GM12801 (cell line): ENCODE results near the gene GPX1.

Source experiments
- TF ChIP-seq, protein P1 (sequence below): IDR thresholded peaks from one replicate; pipeline ENCODE4 v1.5.1; 2011; ENCODE audit warnings: control low read depth; ENCODE audit not compliant: insufficient read length; ENCODE audit errors: extremely low read depth

GPX1 gene

DNA sequence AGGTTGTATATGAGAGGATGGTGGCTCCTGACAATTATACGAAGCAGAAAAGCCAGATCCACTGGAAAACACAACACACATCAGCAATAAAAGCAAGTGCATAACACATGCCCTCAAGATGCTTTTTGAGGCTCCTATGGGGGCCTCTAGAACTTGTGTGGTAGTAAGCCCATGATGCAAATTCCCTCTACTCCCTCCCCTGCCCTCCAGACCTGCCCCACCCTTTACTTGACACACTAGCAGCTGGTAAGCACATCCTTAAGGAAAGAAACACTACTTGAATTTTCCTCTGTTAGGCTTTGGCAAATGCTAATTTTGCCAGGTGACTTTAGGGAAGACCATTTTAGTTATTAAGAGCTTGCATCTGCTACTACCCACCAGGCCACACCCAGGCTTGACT lies 47.5 kb downstream of the GPX1 start:
- TF ChIP-seq, protein P1, sequence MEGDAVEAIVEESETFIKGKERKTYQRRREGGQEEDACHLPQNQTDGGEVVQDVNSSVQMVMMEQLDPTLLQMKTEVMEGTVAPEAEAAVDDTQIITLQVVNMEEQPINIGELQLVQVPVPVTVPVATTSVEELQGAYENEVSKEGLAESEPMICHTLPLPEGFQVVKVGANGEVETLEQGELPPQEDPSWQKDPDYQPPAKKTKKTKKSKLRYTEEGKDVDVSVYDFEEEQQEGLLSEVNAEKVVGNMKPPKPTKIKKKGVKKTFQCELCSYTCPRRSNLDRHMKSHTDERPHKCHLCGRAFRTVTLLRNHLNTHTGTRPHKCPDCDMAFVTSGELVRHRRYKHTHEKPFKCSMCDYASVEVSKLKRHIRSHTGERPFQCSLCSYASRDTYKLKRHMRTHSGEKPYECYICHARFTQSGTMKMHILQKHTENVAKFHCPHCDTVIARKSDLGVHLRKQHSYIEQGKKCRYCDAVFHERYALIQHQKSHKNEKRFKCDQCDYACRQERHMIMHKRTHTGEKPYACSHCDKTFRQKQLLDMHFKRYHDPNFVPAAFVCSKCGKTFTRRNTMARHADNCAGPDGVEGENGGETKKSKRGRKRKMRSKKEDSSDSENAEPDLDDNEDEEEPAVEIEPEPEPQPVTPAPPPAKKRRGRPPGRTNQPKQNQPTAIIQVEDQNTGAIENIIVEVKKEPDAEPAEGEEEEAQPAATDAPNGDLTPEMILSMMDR, result no peak
